IMR-90 (cell line): ENCODE measurements around the gene SMC1B. TPM values are rescaled to one million over a fixed set of nuclear protein-coding genes. Genes with fewer than 3 reads are reported as not detected.
"Not testable (repeated sequence)": the region's sequence is repeated elsewhere in the genome, so short reads cannot be mapped to it uniquely, and the experiment has no call there.

Source experiments
- ATAC-seq: fragments of 200-7000 bp; cut with Tn5 transposase; 2 replicates; pipeline ENCODE4 v1.9.1; 2020; ENCODE audit warnings: low read depth, mild to moderate bottlenecking, moderate library complexity
- BruUV-seq: library from RNA; stranded (reverse); fragments of 400-500 nt; replicated peaks from 2 replicates; lab custom pipeline; 2021; lab: Mats Ljungman, UMichigan
- CTCF ChIA-PET: fragments of 300-600 bp; formaldehyde crosslinking; extraction: SDS; loops from one replicate; lab custom pipeline; 2021; ENCODE audit warnings: antibody characterized with exemption; lab: Yijun Ruan, JAX
- POLR2A ChIA-PET: fragments of 300-600 bp; sonication (Branson Sonifier 250); formaldehyde crosslinking; loops from one replicate; lab custom pipeline; 2022; ENCODE audit warnings: antibody characterized with exemption; ENCODE audit not compliant: unreplicated experiment; lab: Charles Lee
- DNase-seq: peaks from one replicate; pipeline ENCODE4 v3.0.0; 2013
- H2AFZ ChIP-seq: replicated peaks from 2 replicates; pipeline ENCODE3; 2013; ENCODE audit warnings: low read length, mild to moderate bottlenecking; ENCODE audit not compliant: poor library complexity
- H2AK5ac ChIP-seq: 2 replicates; pipeline ENCODE4 v1.6.1; 2013; ENCODE audit warnings: low read depth, low read length, inconsistent platforms
- H2AK9ac ChIP-seq: replicated peaks from 2 replicates; pipeline ENCODE3; 2013; ENCODE audit warnings: mild to moderate bottlenecking, low read depth, low read length, moderate library complexity; ENCODE audit not compliant: poor library complexity
- H2BK120ac ChIP-seq: 2 replicates; pipeline ENCODE4 v1.6.1; 2013; ENCODE audit warnings: low read depth, low read length, inconsistent platforms
- H2BK15ac ChIP-seq: 3 replicates; pipeline ENCODE4 v1.6.1; 2013; ENCODE audit warnings: low read depth, low read length, inconsistent platforms
- H2BK20ac ChIP-seq: 2 replicates; pipeline ENCODE4 v1.6.1; 2013; ENCODE audit warnings: low read depth, mild to moderate bottlenecking, inconsistent platforms, low read length, moderate library complexity
- H2BK5ac ChIP-seq: 2 replicates; pipeline ENCODE4 v1.6.1; 2013; ENCODE audit warnings: mild to moderate bottlenecking, low read depth, low read length, inconsistent platforms; ENCODE audit not compliant: poor library complexity, severe bottlenecking
- H3K14ac ChIP-seq: replicated peaks from 2 replicates; pipeline ENCODE4 v1.6.1; 2013; ENCODE audit warnings: low read depth, low read length, inconsistent platforms
- H3K18ac ChIP-seq: 2 replicates; pipeline ENCODE4 v1.6.1; 2013; ENCODE audit warnings: low read depth, low read length, control low read depth
- H3K23ac ChIP-seq: 2 replicates; pipeline ENCODE4 v1.6.1; 2013; ENCODE audit warnings: low read depth, low read length, inconsistent platforms
- H3K27ac ChIP-seq: 2 replicates; pipeline ENCODE4 v1.5.1; 2013; ENCODE audit warnings: mild to moderate bottlenecking, control low read depth, low read length; ENCODE audit not compliant: insufficient read depth
- H3K27me3 ChIP-seq: 2 replicates; pipeline ENCODE4 v1.6.1; 2013; ENCODE audit warnings: low read length; ENCODE audit not compliant: control insufficient read depth, insufficient read depth
- H3K36me3 ChIP-seq: 2 replicates; pipeline ENCODE4 v1.6.1; 2013; ENCODE audit warnings: low read length, mixed read lengths; ENCODE audit not compliant: control insufficient read depth, insufficient read depth
- H3K4ac ChIP-seq: 2 replicates; pipeline ENCODE4 v1.6.1; 2013; ENCODE audit warnings: low read depth, low read length, inconsistent platforms
- H3K4me1 ChIP-seq: 2 replicates; pipeline ENCODE4 v1.6.1; 2013; ENCODE audit warnings: low read length, mixed read lengths; ENCODE audit not compliant: control insufficient read depth, insufficient read depth
- H3K4me2 ChIP-seq: 2 replicates; pipeline ENCODE4 v1.6.1; 2013; ENCODE audit warnings: low read depth, mild to moderate bottlenecking, control low read depth, low read length, moderate library complexity
- H3K4me3 ChIP-seq: 2 replicates; pipeline ENCODE4 v1.5.1; 2013; ENCODE audit warnings: low read depth, mild to moderate bottlenecking, control low read depth, low read length, moderate library complexity; ENCODE audit not compliant: insufficient read depth
- H3K56ac ChIP-seq: 2 replicates; pipeline ENCODE4 v1.6.1; 2013; ENCODE audit warnings: low read length, inconsistent platforms; ENCODE audit not compliant: insufficient read depth; ENCODE audit errors: extremely low read depth
- H3K79me1 ChIP-seq, 2 experiments: 2 replicates each; pipeline ENCODE4 v1.6.1; 2013; ENCODE audit warnings: low read length in 2 of 2, inconsistent platforms in 1 of 2, low read depth in 1 of 2
- H3K9ac ChIP-seq: 2 replicates; pipeline ENCODE4 v1.6.1; 2013; ENCODE audit warnings: low read depth, low read length, control low read depth
- H3K9me1 ChIP-seq: 2 replicates; pipeline ENCODE4 v1.6.1; 2013; ENCODE audit warnings: low read length, inconsistent platforms; ENCODE audit not compliant: insufficient read depth
- H3K9me3 ChIP-seq: 2 replicates; pipeline ENCODE4 v1.6.1; 2013; ENCODE audit warnings: low read length; ENCODE audit not compliant: control insufficient read depth, insufficient read depth
- H4K20me1 ChIP-seq: 2 replicates; pipeline ENCODE4 v1.6.1; 2013; ENCODE audit warnings: low read length, inconsistent platforms; ENCODE audit not compliant: insufficient read depth
- H4K5ac ChIP-seq: 2 replicates; pipeline ENCODE4 v1.6.1; 2013; ENCODE audit warnings: mild to moderate bottlenecking, low read depth, low read length, control low read depth
- H4K8ac ChIP-seq, 2 experiments: 2 replicates each; pipeline ENCODE4 v1.6.1; 2013; ENCODE audit warnings: low read depth in 2 of 2, low read length in 2 of 2, control low read depth in 1 of 2, inconsistent platforms in 1 of 2
- H4K91ac ChIP-seq: 2 replicates; pipeline ENCODE4 v1.6.1; 2013; ENCODE audit warnings: low read depth, low read length, inconsistent platforms; ENCODE audit not compliant: insufficient read depth
- WGBS, 2 experiments: methylation state at CpG; one replicate each; pipeline versions ENCODE4 v1.1.5 to v1.1.7; 2013; ENCODE audit warnings: missing lambda C conversion rate in 2 of 2; ENCODE audit not compliant: insufficient read length in 1 of 2; ENCODE audit errors: extremely low coverage in 2 of 2; 5-methylcytosine and 5-hydroxymethylcytosine counted together
- dilution Hi-C: fragments of 300-500 bp; cut with HindIII; formaldehyde crosslinking; loops from one replicate; pipeline ENCODE4 v1.14.3; 2018; ENCODE audit warnings: low sequenced_read_pairs; ENCODE audit not compliant: unreplicated experiment
- in situ Hi-C: fragments of 300-500 bp; cut with MboI; formaldehyde crosslinking; loops from 3 replicates; pipeline ENCODE4 v1.14.3; 2019; ENCODE audit warnings: low sequenced_read_pairs, inconsistent platforms, mixed read lengths
- intact Hi-C: fragments of 100-400 bp; cut with micrococcal nuclease; formaldehyde crosslinking; loops from 2 replicates; pipeline ENCODE4 v1.10.0; 2022
- polyA plus RNA-seq, 3 experiments: library from polyadenylated mRNA; depleted of rRNA; stranded (reverse); fragments of >200 nt; gene quantifications; 2 replicates each; pipeline ENCODE4 v1.2.3, GENCODE V29; 2012; ENCODE audit warnings: low replicate concordance in 1 of 3
- total RNA-seq: library from RNA; depleted of rRNA; stranded (reverse); fragments of >200 nt; gene quantifications from 2 replicates; pipeline ENCODE4 v1.2.3, GENCODE V29; 2012

The SMC1B gene
- total and polyA plus RNA-seq, 2 of the 4 experiments (the other 2 are of a cell fraction), result not detected

DNA sequence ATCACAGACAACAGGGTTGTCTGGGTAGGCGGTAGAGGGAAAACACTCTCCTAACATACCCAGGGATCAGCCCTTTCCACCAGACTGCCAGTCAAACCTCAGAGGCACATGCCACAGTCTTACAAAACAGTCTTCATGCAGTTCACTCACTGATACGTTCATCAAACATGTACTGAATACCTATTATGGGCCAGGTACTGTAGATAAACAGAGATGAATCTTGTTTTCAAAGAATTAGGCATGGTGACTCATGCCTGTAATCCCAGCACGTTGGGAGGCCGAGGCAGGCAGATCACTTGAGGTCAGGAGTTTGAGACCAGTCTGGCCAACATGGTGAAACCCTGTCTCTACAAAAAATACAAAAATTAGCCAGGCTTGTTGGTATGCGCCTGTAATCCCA is 60.6 kb downstream of the SMC1B start:
- H2BK15ac ChIP-seq, BruUV-seq, H3K14ac ChIP-seq, intact Hi-C loops, H3K27me3 ChIP-seq, H3K4me2 ChIP-seq, H2BK120ac ChIP-seq, in situ Hi-C loops, H2BK5ac ChIP-seq, DNase-seq, H3K9me1 ChIP-seq, H3K4me3 ChIP-seq, H2BK20ac ChIP-seq, H3K18ac ChIP-seq, H4K5ac ChIP-seq, H3K56ac ChIP-seq, H3K4ac ChIP-seq, H2AFZ ChIP-seq, H4K20me1 ChIP-seq, H3K23ac ChIP-seq, POLR2A ChIA-PET, CTCF ChIA-PET, H3K27ac ChIP-seq, H3K36me3 ChIP-seq, H3K79me1 ChIP-seq, H2AK9ac ChIP-seq, H4K91ac ChIP-seq, H4K8ac ChIP-seq, H2AK5ac ChIP-seq, ATAC-seq, H3K9ac ChIP-seq, H3K9me3 ChIP-seq, H3K4me1 ChIP-seq, dilution Hi-C loops: not testable (repeated sequence)
- WGBS, 2 experiments, result 73% methylated on average over 2 of the region's 5 CpGs; no CpG with 5 or more reads in 1 of the 2 experiments
